ENCODE measurements around the gene SCFD2. TPM values are rescaled to one million over a fixed set of nuclear protein-coding genes. Genes with fewer than 3 reads are reported as not detected.

The SCFD2 gene
- total and polyA plus RNA-seq, 10 of the 15 experiments (the other 5 are each of a cell fraction or from before 2014, with no cell fraction given): 4.8 to 37.6 (median 24.9) TPM

GRCh38 chr4:53186714-53187358, 179.0 kb downstream of the SCFD2 start:
- intact Hi-C loops (cut with micrococcal nuclease; ENCODE audit: unreplicated experiment): no loop called here
- FAIRE-seq (no peak), DNase-seq (ENCODE audit: low read depth, low spot score) (no peak), ATAC-seq (no peak)
- 86% methylated on average over 4 of the region's 4 CpGs for WGBS (ENCODE audit: insufficient coverage, insufficient replicate concordance, low lambda C conversion rate, missing lambda C conversion rate)
- no peak overlapping the region for H3K4me3 ChIP-seq
- no peaks in the 10 kb centered on the region for H4K20me1 ChIP-seq (ENCODE audit: control insufficient read depth, insufficient read depth)
- in situ Hi-C loops (cut with MboI): no loop called here
- no peak overlapping the region for H2AFZ ChIP-seq (ENCODE audit: control insufficient read depth, low read depth, low read length)
- H3K9me3 ChIP-seq (replicated peaks; ENCODE audit: control insufficient read depth, insufficient read depth, low read length): no peaks in the 10 kb centered on the region; the same call in 2 of the 3 replicates
- ChIA-PET SMC1A (ENCODE audit: uncharacterized antibody, unreplicated experiment) (interaction anchor here (0.9 to 1.6 kb wide), 5 partner anchors 10 to 171 kb away, joined by 3 to 8 read pairs (median 3); no protein-coding TSS in a partner anchor), RAD21 (ENCODE audit: unreplicated experiment) (interaction anchor here (1.5 kb wide), 1 partner anchor 9 kb away, joined by 5 read pairs; no protein-coding TSS in a partner anchor), POLR2A (no interaction called here), CTCF (interaction anchor here (0.9 to 3.3 kb wide), 5 partner anchors 9 to 1047 kb away, joined by 3 to 11 read pairs (median 4); no protein-coding TSS in a partner anchor)
- H3K4me2 ChIP-seq (ENCODE audit: control insufficient read depth, insufficient read depth): no peak overlapping the region
- H3K4me1 ChIP-seq (ENCODE audit: control insufficient read depth, insufficient read depth, low read length): no peaks in the 10 kb centered on the region
- H3K9ac ChIP-seq (ENCODE audit: control insufficient read depth, insufficient read depth, low read length): no peak overlapping the region
- no peaks in the 10 kb centered on the region for H3K79me2 ChIP-seq (ENCODE audit: control insufficient read depth, insufficient read depth, low read length)
- H3K27me3 ChIP-seq (replicated peaks in 1 of 2; ENCODE audit: control insufficient read depth in 2 of 2, insufficient read depth in 2 of 2, low read length in 1 of 2): no peaks in the 10 kb centered on the region
- H3K36me3 ChIP-seq (ENCODE audit: control insufficient read depth in 2 of 2, insufficient read depth in 2 of 2, low read length in 1 of 2): no peaks in the 10 kb centered on the region
- TF ChIP-seq TCF12 (IDR thresholded peaks at IDR 0.05; ENCODE audit: low read depth, low read length) (no peak), BCL11A (IDR thresholded peaks at IDR 0.05; ENCODE audit: low read depth, low read length) (no peak), PBX3 (IDR thresholded peaks at IDR 0.05; ENCODE audit: insufficient replicate concordance, low read depth, low read length) (no peak), USF2 (IDR thresholded peaks at IDR 0.05; ENCODE audit: borderline replicate concordance, low read depth, low read length) (no peak), ZBTB4 (CRISPR knock-in tag; IDR thresholded peaks at IDR 0.05) (no peak)
- TF ChIP-seq, protein P1, sequence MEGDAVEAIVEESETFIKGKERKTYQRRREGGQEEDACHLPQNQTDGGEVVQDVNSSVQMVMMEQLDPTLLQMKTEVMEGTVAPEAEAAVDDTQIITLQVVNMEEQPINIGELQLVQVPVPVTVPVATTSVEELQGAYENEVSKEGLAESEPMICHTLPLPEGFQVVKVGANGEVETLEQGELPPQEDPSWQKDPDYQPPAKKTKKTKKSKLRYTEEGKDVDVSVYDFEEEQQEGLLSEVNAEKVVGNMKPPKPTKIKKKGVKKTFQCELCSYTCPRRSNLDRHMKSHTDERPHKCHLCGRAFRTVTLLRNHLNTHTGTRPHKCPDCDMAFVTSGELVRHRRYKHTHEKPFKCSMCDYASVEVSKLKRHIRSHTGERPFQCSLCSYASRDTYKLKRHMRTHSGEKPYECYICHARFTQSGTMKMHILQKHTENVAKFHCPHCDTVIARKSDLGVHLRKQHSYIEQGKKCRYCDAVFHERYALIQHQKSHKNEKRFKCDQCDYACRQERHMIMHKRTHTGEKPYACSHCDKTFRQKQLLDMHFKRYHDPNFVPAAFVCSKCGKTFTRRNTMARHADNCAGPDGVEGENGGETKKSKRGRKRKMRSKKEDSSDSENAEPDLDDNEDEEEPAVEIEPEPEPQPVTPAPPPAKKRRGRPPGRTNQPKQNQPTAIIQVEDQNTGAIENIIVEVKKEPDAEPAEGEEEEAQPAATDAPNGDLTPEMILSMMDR (IDR thresholded peaks at IDR 0.05 in 2 of 3, conservative IDR thresholded peaks at IDR 0.05 in 1 of 3; ENCODE audit: control insufficient read depth in 2 of 3, extremely low read depth in 1 of 3, insufficient read depth in 1 of 3, low read depth in 3 of 3, low read length in 3 of 3): no peak
- no peak overlapping the region for H3K27ac ChIP-seq (ENCODE audit: control insufficient read depth, insufficient read depth)
- no TSS peak for BruUV-seq (replicated peaks)
